Bone marrow (tissue), 2 donors: Measurements from ENCODE around the gene KCNK15.
"Not testable (repeated sequence)": the region's sequence is repeated elsewhere in the genome, so short reads cannot be mapped to it uniquely, and the experiment has no call there.

ENCODE experiments used
- DNase-seq, 2 donors: peaks; one replicate each; lab custom pipeline; 2025; lab: John Stamatoyannopoulos, UW

KCNK15 gene

DNA sequence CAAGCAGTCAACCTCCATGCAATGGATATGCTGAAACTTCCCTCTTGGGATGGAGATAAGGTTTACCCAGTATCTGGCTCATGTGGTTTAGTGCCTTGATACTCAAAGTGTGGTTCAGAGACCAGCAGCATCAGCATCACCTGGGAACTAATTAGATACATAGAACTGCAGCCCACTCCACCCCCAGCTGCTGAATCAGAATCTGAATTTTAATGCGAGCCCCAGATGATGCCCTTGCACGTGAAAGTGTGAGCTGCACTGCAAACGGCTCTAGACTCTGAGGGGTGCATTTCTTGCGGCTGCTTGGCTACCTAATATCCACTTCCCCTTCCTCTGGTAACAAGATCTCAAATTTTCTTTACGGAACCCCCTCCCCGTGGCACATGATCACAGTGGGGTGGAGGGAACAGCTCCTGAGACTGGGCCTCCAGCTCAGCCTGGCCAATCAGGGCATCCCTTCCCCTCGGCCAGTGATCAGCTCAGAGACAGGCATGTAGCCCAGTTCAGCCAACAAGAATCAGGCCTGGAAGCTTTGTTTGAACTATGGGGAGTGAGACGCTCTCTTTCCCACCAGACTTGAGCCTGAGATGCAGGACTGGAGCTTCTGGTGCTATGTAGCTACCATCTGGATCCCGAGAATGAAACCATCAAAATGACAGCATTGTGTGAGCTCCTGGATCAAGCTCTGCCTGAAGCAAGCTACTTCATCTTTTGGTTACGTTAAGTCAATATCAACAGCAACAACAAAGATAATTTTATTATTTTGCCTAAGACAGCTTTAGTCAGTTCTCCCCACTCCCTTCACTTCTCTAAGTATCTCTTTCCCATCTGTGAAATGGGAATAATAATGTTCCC lies 12.8 kb downstream of the KCNK15 start:
- DNase-seq = no peak

DNA sequence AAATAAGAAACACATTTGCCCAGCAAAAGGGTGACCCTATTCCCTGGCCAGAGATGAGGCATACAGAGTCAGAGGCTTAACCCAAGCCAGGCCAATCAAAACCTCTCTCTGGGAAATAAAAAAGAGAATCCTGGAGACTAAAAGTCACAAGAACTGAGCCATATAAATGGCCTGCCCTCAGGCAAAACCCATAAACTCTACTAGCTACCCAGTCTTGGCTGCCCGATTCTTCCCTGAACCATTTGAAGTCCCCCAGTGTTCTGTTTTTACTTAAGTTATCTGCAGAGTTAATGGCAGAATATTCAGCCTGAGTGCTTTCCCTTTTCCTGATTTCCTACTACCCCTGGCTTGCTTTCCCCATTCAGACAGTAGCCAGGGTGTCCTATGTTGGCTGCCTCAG lies 13.9 kb downstream of the KCNK15 start:
- DNase-seq = no peak

DNA sequence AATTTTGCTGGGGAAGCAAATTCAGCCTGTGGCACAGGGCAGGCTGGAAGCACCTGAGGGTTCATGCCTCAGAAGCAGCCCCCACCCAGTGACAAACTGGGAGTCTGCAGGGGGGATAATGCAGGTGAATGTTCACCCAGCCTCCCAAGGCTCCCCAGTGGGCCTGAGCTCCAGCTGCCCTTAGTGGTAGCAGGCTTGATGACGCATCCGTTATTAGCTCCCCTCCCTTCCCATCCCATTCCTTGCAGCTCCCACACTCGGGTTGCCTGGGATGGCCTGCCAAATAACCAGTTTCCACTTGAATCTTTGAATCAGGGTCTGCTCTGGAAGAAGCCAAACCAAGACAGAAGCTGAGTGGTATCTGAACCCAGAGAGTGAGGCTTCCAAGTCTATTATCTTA lies 15.8 kb downstream of the KCNK15 start:
- DNase-seq = no peak

DNA sequence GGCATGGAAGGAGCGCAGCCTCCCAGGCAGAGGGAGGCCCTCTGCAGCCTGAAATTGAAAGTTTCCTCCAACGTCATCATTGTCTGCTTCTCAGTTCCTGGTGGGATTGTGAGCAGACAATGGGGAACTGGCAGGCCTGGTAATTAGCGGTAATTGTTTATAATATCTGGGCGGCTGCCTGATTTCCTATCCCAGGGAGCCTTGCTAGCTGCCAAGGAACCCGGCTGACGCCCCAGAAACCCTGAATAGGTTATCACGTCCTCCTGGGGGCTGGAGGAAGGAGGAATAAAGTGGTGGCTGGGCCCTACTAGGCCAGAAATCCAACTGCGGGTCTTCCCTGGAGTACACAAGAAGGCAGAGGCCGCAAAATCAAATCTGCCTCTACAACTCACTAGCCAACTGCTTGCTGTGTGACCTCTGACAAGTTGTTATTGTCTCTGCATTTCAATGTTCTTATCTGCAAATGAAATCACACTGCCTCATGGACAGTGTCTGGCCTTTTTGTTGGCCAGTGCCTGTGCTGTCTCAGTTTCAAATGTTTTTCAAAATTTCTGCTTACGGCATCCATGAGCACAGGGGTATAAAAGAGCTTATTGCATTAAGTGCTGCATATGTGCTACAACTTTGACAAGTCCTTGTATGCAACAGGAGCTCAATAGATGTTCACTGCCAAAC lies 16.9 kb downstream of the KCNK15 start:
- DNase-seq = no peak

DNA sequence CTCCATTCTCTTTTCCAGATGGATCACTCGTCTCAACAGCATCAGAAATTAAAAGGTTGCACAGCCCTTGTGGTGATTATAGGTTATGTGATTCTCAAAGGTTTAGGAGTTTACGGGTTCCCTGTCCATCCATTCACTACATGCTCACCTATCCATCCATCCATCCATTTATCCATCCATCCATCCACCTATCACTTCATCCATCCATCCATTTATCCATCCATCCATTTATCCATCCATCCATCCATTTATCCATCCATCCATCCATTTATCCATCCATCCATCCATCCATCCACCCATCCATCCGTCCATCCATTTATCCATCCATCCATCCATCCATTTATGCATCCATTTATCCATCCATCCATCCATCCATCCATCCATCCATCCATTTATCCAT lies 18.1 kb downstream of the KCNK15 start:
- not testable (repeated sequence) for DNase-seq

DNA sequence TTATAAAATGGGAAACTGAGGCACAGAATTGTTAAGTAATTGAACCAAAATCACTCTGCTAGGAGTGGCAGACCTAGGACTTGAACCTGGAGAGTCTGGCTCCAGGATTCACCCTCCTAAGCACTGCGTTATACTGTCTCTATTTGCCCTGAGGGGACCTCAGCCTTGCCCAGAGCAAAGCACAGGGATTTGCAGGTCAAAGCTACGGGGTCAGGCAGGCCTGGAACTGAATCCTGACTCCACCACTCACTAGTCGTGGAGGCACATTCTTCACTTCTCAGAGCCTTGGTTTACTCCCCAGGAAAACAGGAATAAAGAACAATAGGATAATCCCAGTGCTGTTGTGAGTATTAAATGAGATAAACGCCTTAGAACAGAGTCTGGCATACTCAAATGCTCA lies 19.4 kb downstream of the KCNK15 start:
- DNase-seq = no peak

DNA sequence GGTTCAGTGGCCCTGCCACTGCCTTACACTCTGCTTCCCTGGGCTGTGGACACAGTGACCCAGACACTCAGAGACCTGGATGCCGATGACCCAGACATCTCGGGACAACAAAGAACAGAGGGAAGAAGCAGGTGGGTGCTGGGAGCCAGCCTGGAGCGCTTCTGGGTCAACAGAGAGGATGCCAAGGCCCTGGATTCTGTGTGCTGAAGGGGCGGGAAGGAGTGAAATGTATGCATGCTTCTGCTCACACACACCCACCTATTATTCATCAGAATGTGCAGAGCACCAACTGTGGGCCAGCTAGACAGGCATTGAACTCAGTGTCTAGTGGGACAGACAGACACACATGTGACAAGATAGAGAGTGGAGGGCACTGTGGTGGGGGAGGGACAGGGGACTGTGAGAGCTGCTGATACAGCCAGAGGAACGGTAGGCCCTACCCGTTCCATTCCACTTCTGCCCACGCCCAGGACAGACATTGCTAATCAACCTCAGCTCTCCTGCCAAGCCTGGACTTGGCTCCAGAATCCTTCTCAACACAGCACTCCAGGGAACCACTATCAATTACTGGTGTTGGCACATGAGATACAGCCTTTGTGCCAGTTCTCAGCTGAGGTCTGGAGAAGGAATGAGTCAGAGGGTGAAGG lies 20.2 kb downstream of the KCNK15 start:
- DNase-seq = no peak

DNA sequence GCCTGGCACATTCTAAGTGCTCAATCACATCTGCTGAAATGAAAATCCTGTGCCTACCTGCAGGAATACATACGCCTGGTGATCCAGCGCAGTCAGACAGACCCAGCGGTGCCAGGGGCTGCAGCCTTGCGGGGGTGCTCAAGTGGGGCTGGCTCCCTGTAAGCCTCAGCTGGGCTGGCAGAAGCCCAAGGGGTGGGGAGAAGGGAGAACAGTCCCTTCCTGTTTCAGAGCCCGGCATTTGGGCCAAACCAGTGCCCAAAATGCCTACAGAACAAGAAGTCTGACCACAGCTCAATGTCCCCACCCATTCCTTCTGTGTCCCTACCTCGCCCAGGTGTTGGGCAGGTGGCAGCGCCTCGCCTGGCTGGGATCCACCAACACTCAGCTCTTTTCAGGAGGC lies 22.6 kb downstream of the KCNK15 start:
- DNase-seq = no peak

DNA sequence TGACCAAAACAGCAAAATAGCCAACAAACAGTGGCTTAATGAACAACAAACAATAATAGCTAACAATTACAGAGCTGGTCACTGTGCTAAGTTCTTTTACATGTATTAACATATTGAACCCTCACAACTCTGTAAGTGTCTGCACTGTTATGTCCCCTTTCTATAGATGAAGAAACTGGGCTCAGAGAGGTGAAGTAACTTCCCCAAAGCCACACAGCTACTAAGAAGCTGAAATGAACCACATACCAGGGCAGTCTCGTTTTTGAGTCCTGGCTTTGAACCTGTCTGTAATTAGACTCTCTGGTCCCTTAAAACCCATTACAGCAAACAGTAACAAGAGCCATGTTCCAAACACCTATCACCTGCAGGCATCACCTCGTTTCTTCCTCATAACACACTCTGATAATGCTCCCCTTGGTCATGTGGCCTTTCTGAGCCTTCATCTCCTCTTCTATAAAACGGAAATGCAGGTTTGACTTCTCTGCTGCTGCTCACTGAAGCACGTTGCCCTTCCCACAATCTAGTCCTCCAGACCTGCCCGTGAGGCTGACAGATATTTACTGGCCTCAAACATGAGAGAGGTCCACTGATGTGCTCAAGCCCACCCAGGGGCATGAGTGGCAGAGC lies 23.3 kb downstream of the KCNK15 start:
- DNase-seq = no peak

DNA sequence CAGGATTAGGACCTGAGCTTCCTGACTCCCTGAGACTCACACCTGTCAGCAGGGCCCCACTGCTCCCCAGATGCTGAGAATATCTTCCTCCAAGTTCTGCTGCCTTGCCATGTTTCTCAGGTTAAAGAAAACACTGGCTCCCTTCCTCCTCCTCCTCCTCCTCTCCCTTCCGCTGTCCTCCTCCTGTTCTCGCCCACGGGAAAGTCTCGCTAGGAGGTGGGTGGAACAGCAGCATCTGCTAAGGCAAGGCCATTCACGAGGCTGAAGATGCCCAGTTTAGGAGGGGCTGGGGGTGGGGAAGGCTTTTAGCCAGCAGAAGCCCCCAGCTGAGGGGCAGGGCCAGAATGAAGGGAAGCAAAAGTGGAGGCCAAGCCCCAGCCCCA lies 23.8 kb downstream of the KCNK15 start:
- no peak for DNase-seq

DNA sequence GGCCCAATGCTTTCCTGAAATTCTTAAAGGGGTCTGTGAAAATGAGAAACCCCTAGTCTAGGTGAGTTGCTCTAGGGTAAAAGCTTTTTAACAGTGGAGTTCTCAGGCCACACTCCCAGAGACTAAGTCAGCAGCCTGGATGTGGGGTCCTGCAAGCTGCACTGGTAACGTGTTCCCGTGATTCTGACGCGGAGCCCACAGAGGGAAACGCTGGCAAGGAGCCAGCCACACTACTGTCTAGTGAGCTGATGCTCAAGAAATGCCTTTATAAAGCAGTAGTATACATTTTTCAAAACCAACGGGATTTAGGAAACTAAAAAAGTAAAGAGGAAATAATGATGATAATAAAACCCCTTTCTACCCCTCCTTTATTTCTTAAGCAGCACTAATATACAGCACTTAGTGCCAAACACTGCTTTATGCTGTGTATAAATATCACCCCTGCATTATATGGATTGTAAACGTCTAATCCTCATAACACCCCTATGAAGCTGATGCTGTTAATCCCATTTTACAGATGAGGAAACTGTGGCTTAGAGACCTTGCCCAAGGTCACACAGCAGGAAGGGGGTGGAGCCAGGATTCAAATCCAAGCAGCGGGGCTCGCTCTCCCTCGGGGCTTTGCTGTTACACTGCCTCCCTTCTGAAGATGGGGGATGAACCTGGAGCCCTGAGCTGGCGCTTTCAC lies 25.0 kb downstream of the KCNK15 start:
- no peak for DNase-seq

DNA sequence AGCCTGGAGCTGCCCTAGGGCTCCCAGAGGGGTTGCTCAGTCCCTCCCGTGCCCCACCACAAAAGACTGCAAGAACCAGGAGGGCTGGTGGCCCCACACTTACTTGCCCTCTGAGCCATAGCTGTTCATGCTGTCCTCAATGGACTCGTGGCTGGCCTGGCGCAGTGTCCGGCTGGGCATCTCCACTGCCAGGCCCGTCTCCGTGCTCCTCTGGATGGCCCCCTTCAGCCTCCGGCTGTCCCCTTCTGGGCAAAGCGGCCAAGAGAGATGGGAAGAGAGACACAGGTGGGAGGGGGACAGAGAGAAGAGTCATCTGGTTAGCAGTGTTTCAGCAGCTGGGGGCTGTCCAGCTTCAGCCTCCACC lies 25.5 kb downstream of the KCNK15 start:
- no peak for DNase-seq

DNA sequence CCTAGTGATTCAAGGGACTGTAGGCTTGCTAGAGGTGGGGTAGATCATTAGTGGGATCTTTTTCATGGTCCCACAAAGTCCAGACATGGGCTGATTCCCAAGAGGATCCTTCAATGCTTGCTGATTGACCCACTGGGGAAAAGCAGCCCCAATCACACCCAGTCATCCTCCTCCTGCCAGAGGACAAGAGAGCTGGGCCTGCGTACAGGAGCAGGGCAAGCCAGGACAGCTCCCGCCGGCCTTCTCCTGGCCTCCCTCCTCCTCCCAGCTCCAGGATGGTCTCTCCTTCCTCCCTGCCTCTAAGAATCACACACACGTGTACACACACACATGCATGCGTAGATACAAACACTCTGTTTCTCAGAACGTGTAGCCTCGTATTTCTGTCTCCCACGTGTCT lies 27.0 kb downstream of the KCNK15 start:
- no peak for DNase-seq

DNA sequence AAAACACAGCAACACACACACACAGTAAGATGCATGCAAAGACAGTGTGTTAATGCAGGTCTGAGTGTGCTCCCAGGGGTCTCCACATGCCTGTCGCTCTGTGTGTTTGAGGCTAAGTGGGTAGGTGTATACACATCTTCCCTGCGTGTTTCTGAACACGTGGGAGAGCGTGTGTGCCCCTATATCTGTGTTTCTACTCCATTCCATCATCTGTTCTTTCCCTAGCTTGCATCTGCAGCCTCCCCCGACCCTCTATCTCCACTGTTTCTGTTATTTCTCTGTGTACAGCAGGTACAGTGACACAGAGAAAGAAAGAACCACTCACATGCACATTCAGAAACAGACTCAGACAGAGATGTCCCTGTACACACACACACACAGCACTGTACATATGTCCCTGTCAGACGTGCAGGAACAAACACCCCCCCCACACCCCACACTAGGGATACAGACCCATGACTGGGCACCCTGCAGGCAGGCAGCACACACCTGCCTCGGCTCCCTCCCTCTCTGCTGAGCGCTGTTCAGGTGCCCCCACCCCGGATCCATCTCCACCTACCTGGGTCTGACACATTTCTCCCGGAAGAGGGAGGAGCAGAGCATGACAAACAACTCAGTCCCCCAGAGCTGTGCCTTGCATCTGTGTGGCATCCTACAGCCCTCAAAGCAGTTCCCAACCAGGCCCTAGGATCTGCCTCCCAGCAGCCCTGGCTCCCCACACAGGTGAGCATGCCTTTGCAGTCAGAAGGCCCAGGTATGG lies 27.6 kb downstream of the KCNK15 start:
- DNase-seq = no peak

DNA sequence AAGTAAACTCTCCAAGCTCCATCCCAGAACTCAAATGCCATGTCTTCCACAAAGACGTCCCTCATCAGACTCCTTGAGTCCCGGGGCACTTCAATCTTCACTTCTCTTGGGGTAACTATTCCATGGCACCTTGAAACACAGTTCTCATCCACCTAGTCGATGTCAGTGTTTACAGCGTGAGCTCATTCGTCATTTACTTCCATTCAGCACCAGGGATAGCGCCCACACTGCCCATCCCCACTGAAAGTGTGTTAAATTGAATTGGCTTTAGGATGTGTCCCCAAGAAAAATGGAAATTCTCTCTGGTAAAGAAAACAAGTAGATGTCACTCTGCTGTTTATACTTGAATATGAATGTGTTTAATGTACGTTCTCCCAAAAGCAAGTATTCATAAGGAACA lies 31.3 kb downstream of the KCNK15 start:
- no peak for DNase-seq

DNA sequence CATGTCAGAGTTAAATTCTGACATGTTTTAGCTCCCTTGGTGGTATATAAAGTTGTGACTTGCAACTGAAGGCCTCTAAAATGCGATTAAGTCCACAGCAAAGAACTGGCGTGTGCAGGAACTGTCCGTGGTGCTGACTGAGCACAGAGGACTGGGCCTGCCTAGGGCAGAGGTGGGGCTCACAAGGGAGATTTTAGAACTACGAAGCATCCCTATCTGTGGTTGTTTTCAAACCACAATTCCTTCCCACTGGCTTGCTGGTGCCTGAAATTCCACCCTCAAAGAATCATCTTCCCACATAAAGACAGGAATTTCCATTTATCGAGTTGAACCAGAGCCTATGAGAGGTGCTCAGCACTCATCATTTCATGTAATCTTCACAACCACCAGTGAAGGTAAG lies 34.6 kb downstream of the KCNK15 start:
- DNase-seq = no peak

DNA sequence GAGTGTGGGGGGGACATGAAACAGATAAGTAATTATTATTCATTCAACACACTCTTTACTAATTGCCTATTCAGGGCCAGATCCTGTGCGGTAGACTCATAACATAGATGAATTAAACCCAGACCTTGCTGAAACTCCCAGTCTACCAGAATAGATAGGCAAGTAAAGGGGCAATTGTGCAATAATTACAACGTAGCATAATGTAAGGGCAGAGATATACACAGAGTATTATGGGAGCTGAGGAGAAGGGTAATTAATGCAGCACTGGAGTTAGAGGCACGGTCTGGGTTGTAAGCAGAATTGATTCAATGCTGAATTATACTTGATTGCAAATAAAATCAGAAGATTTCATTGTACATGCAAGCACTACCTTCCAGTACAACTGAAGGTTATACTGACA lies 35.5 kb downstream of the KCNK15 start:
- DNase-seq = no peak

DNA sequence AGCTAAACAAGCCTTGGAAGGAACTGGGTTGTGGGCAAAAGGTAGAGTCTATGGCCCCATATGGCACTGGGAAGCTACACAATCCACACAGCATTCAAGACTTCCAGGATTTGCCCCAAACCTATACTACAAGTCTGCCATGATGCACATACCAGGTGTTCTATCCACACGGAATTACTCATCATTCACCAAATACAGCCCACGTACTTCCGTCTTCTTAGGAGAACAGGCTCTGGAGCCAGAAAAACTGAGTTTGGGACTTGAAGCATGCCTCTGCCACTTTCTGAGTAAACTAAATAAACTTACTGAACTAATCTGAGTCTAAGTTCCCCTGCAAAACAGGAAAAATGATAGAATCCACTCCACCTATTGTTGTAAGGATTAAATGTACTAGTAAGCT lies 36.1 kb downstream of the KCNK15 start:
- DNase-seq = no peak

DNA sequence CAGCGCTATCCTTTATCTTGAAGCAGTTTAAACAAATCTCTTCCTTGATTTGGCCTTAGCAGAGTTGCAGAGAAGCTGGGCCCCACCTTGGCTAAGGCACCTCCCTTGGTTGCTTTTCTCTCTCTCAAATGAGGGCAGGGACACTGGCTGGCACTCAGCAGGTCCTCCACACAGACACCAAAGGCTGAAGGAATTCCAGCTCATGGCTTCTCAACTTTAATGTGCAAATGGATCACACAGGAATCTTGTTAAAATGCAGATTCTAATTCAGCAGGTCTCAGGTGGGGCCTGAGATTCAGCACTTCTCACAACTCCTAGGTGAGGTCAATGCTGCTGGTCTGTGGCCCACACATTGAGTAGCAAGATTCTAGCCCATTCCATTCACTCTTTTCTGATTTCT lies 39.0 kb downstream of the KCNK15 start:
- DNase-seq = no peak

DNA sequence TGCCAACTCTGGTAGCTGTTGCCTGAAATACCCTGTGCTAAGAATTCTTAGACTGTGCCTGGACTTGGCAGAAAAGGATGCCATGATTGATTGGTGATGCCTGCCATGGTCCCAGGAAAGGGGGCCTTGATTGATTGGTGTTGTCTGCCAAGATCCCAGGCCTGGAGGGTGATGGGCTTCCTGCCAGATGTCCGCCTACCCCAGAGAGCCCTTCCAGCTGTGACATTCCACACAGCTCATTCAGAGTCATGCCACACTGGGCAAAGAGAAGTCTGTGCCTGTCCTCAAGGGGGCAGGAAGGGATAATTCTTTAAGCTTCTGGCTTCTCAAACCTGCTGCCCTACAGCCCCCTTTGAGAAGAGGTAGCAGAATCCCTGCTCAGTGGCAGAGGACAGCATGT lies 40.1 kb downstream of the KCNK15 start:
- DNase-seq = no peak

DNA sequence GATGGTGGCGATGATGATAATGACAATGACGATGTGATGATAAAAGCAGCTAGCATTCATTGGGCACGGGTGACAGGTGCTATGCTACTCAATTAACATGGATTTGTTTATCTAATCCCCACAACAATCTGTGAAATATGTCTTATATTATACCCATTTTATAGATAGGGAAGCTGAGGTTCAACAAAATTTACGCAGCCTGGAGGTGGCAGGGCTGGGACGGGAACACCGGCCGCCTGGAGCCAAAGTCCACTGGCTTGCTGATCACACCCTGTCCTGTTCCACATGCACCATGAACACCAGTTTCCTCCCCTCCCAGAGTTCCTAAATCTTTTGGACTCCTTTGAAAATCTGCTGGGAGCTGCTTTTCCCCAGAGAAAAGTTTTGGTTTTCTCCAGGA lies 41.6 kb downstream of the KCNK15 start:
- no peak for DNase-seq
